ENCODE data around the gene MLPH.

MLPH gene, protein sequence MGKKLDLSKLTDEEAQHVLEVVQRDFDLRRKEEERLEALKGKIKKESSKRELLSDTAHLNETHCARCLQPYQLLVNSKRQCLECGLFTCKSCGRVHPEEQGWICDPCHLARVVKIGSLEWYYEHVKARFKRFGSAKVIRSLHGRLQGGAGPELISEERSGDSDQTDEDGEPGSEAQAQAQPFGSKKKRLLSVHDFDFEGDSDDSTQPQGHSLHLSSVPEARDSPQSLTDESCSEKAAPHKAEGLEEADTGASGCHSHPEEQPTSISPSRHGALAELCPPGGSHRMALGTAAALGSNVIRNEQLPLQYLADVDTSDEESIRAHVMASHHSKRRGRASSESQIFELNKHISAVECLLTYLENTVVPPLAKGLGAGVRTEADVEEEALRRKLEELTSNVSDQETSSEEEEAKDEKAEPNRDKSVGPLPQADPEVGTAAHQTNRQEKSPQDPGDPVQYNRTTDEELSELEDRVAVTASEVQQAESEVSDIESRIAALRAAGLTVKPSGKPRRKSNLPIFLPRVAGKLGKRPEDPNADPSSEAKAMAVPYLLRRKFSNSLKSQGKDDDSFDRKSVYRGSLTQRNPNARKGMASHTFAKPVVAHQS

DNA sequence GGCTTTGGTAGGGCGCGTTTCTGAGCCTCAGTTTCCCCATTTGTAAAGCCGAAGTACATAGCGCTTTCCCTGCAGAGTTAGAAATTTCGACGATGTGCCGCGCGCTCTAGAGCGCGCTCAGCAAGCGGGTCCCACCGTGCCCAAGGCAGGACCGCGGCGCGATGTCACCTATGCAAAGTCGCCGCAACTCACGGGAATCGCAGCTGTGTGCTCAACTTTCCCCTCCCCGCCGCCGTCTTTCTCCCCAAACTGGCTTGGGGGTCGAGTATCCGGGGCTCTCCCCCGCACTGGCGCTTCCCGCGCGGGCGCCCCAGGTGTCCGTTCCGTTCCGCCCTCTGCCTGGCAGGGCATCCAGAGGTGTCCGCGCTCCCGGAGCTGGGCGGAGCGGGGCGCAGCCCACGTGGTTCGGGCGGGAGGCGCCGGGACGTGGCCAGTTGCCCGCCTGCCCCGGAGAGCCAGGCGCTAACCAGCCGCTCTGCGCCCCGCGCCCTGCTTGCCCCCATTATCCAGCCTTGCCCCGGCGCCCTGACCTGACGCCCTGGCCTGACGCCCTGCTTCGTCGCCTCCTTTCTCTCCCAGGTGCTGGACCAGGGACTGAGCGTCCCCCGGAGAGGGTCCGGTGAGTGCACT, at the start of gene MLPH:
Gene MLPH (plus strand): TSS at position 433 of the 630 bp plus-strand sequence. CDS start 6,176 bp downstream, outside the sequence.
- FAIRE-seq, result no peak

DNA sequence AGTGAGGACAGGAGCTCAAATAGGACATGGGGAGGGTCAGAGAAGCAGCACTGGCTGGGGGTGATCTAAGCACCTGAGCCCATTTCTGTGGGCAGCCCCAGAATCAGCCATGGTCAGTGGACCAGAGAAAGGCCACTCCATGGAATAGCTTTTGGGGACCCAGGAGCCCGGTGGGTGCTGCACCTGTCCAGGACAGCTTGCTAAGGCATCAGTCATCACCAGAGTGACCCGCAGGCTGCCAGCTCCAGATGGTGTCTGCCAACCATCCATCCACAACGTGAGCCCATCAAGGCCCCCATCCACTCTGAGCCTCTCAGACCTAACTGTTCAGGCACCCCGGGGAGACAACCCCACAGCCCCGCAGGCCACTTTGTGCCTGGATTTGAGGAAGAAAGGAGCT, 49.5 kb upstream of the MLPH start:
- no peak for FAIRE-seq

DNA sequence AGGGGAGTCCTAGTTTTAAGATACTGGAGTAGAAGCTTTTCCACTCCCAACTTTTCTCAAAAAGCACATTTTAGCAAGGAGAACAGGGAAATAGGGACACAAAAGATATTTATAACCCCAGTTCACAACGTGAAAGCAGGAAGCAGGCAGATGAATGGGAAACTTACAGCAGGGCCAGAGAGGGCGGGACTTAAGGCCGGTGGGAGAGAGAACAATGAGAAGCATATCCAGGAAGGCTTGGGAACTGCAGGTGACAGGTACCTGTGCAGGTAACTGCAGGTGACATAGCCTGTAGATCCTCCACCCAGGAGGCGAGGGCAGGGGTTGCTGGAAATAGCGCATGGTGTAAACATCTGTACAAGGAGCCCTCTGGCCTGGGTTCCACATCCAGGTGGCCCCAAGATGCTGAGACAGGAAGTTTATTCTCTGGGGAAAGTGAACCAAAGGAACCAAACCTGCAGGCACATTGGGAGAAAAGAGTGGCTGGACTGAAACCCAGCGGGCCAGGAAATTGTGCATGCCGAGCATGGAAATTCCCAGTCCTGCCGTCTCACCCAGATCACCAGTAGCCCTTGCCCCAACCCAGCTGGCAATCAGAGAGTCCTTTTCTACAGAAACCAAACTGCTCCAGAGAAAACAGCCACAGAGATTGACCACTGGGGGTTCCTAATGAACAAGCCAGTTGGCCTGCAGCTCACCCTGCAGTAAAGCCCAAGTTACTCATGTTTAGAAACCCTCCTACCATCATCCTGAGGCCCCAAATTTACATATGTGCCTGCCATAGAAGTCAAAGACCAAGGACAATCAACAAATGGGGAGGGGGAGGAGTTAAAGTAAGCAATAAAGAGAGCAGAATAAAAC, 48.7 kb upstream of the MLPH start:
- no peak for FAIRE-seq

DNA sequence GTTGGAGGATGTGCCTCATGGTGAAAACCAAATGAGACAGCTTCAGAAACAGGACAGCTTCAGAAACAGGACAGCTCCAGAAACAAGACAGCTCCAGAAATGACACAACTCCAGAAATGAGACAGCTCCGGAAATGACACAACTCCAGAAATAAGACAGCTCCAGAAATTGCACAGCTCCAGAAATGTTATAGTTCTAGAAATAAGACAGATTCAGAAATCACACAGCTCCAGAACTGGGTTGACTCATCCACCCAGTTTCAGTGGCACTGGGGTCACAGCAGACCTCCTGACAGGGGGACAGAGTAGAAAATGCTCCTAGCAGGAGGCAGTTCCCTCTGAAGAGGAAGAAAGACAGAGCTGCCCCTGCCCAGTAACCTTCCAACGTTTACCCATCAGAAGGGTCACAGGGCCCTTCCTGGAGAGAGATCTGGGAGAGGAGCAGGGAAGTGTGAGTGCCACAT, 46.2 kb upstream of the MLPH start:
- FAIRE-seq, result no peak

DNA sequence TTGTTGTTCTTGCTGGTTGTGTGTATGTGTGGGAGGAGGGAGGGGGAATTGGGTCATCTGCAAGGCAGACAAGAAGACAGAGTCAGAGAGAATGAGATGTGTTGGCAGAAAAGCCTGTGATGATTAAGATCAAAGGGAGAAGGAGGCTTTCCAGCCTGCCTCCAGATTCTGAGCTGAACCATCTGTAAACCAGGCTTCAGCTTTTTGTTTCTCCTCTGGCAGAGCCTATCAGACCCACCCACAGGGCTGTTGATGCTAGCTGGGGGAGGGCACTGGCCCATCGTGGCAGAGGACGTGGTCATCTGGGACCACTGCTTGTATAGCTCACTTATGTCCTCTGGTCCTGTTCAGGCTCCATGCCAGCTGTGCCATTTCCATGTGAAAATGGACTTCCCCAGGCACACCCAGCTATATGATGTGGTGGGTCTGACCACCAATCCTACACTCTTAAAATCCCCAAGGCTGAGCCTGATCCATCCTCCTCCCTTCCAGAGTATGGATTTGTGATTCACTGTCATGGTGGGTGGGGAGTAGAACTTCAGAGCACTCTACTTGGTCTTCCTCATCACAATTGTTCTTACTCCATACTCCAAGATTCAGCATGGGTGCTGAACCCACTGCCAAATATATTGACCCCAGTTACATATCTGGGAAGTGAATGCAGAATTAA, 45.3 kb upstream of the MLPH start:
- FAIRE-seq, result no peak

DNA sequence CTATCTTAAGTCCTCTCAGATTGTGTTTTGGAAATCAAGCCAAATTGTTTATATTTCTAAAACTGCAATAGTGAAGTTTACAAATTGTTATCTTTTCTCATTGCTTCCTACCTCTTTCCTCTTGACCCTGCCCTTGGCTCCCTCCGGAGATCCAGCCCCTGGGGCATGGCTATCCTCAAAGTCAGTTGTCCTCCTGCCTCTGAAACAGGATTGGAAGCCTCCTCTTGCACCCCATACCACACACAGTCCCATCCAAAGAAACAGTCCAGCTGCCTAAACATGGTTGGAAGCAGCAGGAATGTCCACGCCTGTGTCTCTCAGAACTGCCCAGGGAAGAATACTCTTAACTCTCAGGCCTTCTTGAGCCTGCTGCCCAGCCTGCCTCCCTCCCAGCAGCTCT, 43.0 kb upstream of the MLPH start:
- no peak for FAIRE-seq

DNA sequence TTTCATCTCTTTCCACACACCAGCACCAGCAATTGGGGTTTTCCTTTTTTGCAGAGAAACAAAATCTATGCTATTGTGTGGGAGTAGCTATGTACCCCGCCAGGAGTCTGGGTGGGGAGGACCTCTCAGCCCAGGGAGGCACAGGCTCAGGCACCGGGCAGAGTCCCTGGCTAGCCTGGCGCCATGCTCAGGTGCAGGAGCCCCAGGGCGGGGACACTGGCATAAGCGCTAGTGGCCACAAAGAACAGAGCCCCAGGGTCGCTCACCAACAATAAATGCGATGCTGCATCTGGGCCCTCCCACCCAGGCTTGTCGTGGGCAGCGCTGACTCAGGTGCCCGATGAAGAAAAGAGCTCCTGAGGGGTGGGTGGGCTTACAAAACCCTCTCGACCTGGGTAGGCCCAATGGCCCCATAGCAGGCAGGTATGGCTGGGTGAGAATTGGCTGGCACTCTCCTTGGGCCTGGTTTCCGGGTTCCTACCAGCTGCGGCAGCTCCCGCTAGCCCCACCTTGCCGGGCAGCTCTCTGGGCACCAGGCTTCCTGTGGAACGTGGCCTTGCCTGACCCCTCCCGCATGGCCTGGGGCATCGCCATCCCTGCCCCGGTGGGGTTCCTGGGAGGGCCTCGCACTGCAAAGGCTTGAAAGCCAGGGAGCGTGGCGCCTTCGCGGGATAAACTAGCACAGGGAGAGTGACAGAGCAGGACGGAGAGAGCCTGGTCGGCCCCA, 41.3 kb upstream of the MLPH start:
- no peak for FAIRE-seq

DNA sequence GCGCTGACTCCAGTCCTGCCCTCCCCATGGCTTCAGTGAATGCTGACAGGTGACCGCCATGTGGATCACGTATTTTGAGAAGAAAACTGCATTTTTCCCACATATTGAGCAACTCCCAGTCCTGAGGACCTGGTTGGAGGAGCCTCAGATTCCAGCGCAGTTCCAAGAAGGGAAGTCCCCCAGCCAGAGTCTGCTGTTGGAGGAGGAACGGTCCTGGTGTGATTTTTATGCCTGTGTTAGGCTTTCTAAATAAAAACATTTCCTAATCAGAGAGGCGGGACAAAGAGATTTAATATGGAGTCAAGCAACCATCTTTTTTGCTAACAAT, 40.7 kb upstream of the MLPH start:
- no peak for FAIRE-seq

DNA sequence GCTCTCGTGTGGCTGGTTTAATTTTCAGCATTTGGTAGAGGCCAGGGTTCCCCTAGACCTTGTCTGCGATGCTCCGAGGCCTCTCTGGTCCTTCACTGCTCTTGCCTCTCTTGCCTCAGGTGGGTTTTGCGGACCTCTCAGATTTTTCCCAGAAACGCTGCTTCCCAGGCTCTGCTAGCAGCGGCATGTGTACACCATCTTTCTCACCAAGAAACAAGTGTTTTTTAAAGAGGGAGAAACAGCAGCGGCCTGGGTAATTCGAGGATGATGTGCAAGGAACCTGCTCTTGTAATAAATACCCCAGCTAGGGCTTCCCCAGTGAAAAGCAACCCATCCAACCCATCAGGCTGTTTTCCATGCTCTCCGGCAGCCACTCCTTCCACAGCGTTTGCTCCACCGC, 39.6 kb upstream of the MLPH start:
- no peak for FAIRE-seq

DNA sequence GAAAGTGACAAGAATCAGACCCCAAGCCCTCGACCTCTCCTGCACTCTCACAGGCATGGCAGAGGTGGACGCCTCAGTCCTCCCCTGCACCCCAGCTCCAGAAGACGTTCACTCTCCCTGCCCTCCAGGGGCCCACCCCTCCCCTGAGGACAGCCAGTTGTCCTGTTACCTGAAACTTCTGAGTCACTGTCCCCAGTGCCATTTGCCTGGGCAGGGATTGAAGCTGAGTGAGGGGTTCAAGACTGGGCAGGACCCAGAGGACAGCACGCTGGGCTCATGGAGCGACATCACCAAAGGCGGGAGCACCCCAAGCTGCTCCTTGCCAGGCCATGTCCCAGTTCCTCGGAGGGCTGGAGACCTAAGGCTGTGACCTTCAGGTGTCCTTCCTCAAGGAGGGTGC, 38.9 kb upstream of the MLPH start:
- FAIRE-seq, result no peak

DNA sequence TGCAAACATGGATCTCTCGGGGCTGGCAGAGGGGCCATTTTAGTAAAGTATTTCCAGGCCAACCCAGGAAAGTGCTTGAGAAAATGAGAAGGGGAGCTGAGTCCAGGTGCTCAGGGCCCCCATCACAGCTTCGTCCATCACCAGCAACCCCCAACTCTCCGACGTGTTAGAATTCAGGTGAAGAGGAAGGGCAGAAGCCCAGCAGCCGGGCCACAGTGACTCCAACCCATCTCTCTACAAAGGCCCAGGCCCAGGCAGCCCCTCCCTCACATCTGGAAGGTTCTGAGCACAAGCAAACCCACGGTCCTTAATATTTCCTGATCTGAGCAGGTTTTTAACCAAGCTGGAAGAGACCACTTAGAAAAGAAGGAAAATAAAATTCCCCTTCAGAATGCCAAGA, 38.4 kb upstream of the MLPH start:
- no peak for FAIRE-seq

DNA sequence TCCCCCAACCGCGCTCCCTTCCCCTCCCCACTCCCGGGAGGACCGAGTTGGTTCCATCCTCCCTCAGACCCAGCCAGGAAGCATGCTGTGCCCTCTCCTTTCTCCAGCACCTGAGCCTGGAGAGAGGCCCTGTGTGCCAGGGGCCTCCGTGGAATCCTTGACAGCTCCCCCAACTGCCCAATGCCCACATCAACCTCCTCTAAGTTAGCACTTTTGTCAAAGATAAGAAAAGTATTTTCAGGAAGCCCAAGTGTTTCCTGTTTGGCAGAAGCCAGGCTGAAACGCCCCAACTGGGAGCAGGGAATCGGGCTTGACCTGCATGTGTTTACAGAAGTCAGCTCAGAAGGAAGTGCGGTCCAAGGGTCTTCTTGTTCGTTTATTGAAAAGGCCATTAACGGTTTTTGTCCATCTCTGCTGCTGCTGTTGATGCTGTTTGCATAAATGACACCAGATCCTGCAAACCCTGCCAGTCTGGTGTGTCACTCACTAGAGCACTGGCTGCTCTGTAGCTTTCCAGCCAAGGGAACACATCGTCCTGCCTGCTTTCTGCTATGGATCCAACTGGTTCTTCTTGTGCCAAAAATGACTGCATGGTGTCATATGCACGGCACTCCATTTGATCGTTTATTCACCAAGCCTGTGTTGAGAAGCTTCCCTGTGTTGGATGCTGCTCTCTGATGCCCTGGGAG, 37.7 kb upstream of the MLPH start:
- FAIRE-seq, result no peak

DNA sequence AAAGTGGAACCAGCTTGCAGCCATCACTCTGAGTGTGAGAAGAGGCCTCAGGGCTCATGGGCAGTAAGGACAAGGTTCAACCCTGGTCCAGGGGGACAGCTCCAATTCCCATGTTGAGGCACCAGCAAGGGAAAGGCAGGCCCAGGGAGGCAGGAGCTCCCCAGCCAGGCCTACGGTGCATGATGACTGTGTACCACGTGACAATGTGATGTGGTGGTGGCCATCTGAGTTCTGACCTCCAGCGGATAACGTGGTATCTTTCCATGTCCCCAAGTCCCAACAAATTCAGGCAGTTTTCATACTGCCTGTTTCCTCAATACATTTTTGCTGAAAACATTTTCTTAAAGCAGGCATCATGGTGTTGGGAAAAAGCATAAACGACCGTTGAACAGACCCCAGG, 36.9 kb upstream of the MLPH start:
- no peak for FAIRE-seq

DNA sequence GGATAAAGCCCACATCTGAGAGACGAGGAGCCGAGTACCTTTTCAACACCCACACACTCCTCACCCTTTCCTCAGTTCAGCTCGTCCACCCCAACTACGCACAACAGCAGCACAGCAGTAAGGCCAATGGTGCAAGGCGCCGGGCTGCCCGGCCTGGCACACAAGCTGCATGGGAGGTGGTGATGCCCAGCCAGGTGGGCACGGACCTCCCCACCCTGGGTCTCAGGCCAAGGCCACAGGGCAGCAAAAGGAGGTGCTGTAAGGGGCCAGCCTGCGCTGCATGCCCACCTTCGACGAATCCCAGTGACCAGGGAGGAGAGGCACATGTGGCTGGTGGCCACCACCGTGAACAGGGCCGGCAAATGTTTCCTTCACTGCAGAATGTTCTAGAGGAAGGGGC, 36.5 kb upstream of the MLPH start:
- FAIRE-seq, result no peak

DNA sequence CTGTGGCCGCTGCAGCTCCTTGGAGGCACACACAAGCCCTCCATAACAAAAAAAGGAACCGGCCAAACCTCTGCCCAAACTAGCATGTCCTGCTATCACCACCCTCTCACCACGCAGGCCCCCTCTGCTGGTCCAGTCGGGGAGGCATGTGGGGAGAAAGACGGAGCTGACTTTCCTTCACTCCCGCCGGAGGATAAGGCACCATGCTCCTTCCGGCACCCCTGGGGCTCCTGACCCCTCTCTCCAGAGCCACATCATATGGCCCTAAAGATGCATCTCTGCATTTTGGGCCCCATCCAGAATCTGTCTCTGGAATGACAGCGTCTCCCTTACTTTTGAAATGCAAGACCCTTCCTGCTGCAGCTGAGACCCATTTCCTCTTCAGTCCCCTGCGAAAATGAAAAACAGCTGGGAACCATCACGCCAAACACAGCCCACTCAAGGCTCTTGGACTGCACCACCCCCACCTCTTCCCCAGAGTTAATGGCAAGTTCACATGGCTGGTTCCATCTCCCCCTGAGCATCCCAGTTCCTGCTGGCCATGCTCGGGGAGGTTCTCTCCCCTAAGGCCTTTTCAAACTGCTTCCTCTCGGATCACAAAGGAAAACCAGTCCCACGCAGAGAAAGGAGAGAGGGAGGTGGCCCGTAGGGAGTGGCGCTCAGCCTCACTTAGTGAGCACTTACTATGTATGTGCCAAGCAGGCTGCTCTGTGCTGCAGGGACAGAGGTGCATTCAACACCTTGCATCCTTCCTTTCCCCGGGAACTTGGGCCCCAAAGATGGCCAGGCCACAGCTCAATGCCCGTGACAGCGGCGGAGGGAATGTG, 35.2 kb upstream of the MLPH start:
- FAIRE-seq, result no peak

DNA sequence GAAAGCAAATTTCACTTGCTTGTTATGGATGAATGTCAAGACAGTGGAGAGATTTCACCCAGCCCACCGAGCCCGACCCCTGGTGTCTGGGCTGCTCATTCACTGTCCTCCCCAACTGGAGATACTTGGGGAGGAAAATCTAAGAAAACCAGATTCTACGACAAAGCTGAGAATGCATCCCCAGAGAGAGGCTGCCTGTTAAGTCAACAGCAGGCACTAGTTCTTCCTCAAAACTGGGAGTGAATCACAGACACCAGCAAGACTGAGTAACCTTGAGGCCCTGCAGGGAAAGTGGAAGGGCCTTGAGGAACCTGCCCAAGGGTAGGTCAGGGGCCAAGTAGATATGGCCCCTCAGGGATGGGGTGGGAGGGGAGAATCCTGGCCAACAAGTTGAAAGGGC, 34.2 kb upstream of the MLPH start:
- no peak for FAIRE-seq

DNA sequence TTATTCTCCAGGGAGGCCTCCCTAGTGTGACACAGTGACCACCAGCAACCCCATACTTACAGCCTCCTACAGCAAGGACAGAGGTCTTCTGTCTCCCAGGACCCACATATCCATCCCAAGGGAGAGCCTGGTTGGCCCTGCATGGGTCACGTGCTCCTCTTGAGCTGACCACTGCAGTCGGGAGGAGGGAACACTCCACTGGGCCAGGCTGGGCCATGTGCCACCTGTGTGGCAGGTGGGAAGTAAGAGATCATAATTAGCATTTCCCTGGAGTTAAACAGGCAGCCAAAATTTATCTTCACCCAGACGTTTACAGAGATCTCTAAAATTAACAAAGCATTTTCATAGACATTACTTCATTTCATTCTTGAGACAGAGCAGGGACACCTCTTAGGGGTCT, 33.4 kb upstream of the MLPH start:
- no peak for FAIRE-seq

DNA sequence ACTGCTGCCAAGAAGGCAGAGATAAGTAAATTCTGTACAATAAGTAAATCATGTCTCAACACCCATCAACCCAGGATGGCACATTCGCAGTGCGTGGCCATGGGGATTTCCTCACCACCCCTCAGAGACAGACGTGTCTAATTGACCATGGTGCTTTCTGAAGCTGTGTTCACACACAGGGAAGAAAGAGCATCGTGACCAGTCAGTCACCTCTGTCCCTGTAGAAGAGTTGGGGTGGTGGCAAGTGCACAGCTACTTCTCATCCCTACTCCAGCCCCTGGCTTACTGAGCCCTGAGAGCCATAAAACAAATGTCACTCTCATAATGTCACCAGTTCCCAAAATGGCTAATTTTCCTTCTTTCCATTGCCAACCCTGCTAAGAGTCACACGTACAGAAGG, 31.3 kb upstream of the MLPH start:
- no peak for FAIRE-seq

DNA sequence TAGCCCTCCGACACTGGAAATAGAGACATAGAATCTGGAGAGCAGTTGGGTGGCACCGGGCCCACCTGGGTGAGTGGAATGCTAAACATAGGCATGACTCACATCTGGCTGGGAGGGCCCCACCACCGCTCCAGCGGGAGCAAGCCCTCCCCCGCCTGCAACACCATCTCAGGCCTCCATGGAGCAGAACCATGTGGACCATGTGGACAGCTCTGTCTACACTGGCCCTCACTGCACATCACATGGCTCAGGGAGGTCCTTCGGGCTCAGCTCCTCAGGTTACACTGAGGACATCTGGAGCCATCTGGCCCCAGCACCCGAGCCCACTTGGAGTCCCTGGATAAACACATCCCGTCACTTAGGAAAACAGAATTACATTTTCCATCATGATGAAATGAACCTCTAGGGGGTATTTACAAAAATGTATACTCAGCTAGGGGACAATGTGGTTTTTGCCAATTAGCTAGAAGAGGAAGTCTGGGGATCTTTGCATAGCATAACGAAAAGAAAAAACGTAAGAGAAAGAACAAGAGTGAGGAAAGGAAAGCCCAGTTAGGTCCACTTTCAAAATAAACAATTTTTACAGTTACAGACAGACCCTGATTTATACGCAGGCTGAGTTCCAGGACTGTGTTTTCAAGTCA, 30.7 kb upstream of the MLPH start:
- no peak for FAIRE-seq

DNA sequence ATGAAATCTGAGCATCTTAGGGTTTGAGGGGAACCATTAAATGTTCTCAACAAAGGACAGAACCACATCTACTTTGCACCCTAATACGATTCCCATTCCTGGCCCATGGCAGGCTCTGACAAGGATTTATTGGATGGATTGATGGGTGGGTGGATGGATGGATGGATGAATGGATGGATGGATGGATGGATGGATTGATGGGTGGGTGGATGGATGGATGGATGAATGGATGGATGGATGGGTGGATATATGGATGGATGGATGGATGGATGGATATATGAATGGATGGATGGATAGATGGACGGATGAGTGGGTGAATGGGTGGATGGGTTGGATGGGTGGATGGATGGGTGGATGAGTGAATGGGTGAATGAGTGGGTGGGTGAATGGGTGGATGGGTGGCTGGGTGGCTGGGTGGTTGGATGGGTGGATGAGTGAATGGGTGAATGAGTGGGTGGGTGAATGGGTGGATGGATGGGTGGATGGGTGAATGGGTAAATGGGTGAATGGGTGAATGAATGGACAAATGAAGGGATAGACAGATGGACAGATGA, 29.6 kb upstream of the MLPH start:
- no peak for FAIRE-seq
